GM18909 (cell line): ENCODE results near the gene LOXL4.
"Not testable (repeated sequence)": the region's sequence is repeated elsewhere in the genome, so short reads cannot be mapped to it uniquely, and the experiment has no call there.

Experiments used
- ATAC-seq: cut with Tn5 transposase; IDR thresholded peaks from one replicate; pipeline ENCODE4 v1.9.1; 2021; ENCODE audit warnings: mild to moderate bottlenecking; ENCODE audit not compliant: unreplicated experiment, poor library complexity

Gene LOXL4

DNA sequence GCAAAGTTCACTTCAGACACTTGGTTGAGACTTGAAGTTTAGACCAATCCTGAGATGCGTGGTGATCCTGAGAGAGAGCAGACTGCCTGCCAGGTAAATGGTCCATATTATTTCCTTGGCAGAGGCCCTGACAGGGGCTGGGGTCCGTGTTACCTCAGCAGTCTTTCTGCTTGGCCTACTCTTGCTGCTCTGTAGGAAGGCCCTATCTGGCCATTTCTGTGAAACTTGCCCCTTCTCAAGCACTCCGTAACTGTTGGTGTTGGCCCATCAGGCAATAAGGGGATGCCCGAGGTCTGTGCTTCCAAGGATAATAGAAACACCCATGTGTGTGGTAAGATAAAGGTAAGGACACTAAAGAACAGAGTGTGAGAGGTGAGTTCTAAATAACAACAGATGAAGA is 20.0 kb downstream of the LOXL4 start:
- ATAC-seq = no peak

DNA sequence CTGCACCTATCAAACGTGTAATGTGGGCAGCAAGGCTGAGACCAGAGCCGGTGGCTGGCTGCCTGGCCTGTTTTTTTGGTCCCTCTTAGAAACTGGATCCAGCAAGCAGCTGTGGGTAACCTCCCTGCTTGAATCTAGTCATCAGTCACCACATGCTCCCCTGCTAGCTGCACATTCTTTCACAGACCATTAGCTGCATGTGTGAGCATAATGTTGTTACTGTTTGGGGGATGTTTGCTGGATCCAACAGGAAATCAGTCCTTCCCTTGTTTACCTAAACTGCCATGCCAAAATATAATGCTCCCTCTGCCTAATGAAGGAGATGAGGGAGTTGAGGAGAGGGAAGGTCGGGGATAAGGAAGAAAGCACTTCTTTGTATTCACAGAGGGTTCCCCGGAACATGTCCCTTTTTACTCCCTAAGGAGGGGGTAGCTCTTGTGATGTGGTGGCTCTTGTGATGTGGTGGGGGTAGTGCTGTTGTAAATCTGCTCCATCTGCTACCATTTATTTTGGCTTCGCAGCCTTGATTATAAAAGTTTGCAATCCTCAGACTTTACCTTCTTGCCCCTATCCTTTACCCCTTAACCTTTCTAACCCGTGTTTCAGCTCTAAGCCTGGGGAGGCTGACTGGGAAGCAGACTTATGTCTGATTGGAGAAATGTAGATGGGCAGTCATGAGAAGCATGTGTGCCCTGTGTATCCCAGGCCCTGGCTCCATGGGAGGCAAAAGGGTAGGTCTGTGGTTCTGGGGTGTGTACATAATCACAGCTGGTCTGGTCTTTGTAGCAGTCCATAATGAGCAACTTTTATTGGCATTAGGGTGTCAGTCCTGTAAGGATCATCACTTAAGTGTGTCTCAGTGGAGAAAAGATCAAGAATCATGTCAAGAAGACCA is 20.8 kb downstream of the LOXL4 start:
- ATAC-seq = no peak

DNA sequence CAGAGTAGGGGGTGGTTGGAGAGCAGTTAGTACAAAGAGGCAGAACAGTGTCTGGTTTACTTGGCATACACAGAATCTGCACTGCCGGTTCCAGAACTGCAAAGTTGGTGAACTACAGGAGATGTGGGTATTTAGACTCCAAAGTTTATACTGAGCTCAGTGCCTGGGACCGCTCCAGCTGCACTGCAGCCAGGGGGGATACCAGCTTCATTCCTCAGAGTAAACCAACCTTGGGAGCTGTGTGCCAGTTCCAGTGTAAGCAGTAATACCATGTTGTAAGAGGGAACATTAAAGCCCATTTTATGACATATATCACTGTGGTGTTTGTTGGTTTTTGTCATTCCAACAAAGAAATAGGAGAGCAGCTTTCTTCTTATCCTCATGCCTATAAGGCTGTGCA is 23.4 kb downstream of the LOXL4 start:
- ATAC-seq = no peak

DNA sequence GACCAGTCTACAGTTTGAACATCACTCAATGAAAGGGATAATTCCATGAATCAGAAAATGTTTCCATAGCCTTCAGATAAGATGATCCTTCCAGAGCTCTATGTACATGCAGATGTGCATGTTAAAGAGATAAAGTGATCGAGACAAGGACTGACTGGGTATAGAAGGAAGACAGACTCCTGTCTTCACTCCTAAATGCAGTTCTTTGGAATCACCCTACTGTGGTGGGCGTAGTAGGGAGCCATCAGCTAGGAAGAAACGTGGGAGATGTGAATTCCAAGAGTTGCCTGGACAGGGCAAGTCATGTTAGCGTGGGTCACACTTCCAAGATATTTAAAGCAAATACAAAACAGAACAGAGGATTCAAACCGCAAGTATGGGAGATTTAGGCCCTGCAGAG is 23.9 kb downstream of the LOXL4 start:
- no peak for ATAC-seq

DNA sequence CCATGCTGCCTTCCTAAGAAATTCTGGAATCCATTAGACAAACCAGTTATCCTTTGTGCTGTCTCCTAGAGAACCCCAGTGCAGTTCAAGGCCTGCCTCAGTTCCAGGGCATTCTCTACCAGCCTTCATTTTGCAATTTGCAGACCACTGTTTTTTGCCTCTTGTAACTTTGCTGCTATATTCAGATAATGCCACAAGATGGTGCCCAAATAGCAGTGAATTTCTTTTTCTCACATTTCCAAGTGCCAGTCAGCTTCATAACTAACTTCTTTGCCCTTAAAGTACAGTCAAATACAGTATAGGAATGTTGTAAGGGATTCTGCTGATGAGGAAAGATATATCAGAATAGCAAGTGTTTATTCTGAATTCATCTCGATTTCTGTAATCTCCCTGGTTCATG is 25.2 kb downstream of the LOXL4 start:
- ATAC-seq = no peak

DNA sequence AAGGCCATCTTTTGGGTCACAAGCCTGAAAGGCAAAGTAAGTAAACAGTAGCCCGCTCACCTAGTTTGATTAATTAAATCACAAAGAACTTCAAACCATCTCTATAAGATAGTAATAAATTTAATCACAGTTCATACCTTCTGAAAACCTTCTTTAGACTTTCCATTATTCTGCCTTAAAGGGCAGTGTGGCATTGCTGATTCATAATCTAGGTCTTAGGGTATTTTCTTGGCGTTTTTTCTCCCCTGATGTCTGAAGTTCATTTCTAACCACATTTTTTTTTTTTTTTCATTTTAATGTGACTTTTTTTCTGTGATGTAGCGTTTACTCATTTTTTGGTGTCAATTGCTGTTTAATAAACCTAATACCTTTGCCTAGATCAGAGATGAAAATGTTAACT is 27.5 kb downstream of the LOXL4 start:
- ATAC-seq = no peak

DNA sequence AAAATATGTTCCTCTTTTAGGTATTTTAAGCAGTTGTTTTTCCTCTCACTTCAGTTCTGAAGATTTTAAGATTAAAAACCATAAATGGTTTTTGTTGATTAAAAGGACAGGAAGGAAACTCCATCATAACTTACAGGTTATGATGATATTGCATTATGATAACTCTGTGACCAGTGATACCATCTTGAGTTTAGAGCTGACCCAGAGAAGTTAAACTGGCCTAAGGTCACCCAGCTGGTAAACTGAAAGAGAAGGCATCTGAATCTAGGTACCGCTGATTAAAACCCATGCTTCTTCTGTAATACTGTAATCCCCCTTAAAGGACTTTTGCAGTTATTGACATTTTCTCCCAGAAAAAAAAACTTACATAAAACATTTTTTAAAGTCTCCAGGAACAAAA is 29.6 kb downstream of the LOXL4 start:
- ATAC-seq = no peak

DNA sequence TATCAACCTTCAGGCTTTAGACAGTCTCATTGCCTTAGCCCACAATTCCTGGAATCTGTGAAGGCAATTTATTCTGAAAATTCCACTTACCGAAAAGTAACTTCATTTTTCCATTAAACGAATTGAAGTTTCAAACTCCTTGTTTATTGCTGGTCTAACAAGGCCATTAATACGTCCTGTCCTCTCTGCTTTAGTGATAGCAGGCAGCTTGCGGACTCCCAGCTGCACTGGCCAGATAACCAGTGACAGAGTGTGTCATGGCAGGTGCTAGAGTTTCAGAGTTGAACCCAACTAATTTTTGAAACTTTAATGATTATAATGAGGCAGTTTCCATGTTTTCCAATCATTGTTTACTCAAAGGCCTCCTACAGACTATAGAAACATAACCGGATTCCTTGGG is 31.1 kb downstream of the LOXL4 start:
- ATAC-seq = no peak

DNA sequence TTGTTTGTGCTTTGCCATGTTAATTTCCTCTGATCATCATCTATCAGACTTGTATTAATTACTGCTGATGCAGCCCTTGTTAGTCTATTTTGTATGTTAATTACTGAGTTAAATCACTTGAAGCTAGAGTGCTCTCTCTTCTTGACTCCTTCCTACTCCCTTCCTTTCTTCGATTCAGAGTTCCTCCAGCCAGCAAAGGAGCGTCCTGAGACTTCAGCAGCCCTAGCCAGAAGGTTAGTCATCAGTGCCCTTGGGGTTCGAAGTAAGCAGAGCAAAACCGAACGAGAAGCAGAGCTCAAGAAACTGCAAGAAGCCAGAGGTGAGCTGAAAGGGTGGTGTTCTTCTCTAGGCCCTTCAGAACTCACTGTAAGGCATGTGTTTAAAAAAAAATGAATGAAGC is 32.1 kb downstream of the LOXL4 start:
- ATAC-seq = no peak

DNA sequence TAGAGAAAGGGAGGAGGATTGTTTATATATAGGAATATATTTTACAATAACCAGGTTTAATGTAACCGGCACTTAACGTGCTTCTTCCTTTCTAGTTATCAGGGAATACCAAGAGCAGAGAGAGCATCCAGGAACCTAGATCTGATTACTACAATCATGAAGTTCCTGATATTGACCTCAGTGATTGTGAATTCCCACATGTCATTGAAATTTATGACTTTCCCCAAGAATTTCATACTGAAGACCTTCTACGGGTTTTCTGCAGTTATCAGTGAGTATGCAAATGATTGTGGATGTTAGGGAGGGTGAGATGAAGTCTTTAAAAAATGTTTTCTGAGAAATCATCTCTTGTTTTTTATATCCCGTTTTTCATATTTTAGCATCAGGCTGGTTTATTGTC is 36.6 kb downstream of the LOXL4 start:
- no peak for ATAC-seq

DNA sequence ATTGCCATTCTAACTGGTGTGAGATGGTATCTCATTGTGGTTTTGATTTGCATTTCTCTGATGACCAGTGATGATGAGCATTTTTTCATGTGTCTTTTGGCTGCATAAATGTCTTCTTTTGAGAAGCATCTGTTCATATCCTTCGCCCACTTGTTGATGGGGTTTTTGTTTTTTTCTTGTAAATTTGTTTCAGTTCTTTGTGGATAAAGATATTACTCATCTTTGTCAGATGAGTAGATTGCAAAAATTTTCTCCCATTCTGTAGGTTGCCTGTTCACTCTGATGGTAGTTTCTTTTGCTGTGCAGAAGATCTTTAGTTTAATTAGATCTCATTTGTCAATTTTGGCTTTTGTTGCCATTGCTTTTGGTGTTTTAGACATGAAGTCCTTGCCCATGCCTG is 39.7 kb downstream of the LOXL4 start:
- ATAC-seq = not testable (repeated sequence)

DNA sequence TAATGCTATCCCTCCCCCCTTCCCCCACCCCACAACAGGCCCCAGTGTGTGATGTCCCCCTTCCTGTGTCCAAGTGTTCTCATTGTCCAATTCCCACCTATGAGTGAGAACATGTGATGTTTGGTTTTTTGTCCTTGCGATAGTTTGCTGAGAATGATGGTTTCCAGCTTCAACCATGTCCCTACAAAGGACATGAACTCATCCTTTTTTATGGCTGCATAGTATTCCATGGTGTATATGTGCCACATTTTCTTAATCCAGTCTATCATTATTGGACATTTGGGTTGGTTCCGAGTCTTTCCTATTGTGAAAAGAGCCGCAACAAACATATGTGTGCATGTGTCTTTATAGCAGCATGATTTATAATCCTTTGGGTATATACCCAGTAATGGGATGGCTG is 40.3 kb downstream of the LOXL4 start:
- ATAC-seq = not testable (repeated sequence)

DNA sequence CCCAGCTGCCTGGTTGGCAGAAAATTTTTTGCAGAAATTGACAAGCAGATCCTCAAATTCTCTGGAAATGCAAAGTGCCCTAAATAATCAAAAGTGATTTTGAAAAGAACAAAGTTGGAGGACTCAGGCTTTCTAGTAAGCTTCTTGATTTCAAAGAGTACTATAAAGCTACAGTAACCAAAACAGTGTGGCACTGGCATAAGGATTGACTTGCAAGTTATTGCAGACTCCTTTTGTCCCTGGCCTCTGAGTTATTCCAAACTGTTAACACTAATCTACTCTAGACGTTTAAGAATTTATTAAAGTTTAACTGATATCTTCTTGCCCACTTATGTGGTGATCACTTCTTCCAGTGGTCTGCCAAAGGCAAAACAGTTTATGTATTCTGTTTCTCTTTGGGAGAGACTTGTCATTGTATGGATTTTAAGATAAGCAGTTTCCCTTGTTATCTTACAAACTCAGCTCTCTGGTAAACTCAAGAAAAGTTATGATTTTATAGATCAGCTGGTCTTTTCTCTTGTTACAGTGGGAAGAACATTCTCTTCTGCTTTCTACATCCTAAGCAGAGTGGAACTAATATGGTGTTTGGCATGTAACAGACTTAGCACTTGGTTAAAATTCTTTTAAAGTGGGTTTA is 41.4 kb downstream of the LOXL4 start:
- no peak for ATAC-seq

DNA sequence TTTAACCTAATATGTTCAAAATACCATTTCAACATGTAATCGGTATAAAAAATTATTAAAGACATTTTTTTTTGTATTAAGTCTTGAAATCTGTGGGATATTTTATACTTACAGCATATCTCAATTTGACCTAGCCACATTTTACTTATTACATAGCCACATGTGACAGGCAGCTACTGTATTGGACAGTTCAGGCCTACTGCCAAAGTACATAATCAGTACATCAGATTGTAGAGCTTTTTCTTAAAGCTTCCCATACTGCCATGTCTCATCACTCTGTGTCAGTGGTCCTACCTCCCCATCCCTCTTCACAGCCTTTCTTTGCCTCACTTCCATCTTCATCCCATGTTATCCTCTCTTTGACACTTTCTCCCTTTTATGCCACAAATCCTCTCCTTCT is 43.0 kb downstream of the LOXL4 start:
- no peak for ATAC-seq

DNA sequence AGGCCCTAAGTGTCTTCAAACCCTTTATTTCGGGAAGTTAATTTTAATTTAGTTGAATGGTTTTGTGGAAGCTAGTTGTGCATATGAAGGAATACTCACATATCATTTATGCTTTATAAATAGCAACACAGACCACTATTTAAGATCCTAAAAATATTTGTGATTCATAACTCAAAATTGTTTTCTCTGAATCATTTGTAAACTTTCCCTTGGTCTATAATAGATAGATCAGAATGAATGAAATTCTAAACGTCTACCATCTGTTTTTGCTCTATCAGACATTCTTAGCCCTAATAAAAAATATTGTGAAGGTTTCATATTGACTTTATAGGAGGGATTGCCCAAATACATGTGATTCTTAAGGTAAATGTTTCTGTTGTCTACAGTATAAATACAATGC is 43.5 kb downstream of the LOXL4 start:
- ATAC-seq = no peak

DNA sequence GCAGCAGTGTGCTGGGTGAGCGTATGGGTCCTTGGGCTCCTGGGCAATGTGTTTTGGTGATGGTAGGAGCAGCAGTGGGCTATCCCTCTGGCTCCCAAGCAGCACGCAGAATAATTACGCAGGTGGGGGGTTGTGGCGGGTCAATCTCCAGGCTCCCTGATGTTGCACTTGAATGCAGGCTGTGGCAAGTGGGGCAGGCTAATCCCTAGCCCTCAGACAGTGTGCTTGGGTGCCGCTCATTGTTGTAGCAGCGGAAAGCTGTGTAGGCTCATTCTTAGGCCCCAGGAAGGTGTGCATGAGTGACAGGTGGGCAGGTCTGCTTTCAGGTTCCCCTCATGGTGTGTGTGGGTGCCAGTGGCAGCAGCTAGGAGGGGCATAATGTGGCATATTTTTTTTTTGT is 44.1 kb downstream of the LOXL4 start:
- ATAC-seq = no peak

DNA sequence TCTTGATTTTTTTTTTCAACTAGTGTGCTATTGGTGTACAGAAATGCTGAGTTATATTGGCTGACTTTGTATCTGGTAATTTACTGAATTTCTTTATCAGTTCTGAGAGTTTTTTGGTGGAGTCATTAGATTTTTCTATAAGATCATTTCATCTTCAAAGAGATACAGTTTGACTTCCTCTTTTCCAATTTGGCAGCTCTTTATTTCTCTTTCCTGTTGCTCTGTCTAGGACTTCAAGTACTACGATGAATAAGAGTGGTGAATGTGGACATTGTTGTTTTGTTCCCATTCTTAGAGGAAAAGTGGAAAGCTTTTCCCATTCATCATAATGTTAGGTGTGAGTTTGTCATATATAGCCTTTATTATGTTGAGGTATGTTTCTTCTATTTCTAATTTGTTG is 50.2 kb downstream of the LOXL4 start:
- no peak for ATAC-seq

DNA sequence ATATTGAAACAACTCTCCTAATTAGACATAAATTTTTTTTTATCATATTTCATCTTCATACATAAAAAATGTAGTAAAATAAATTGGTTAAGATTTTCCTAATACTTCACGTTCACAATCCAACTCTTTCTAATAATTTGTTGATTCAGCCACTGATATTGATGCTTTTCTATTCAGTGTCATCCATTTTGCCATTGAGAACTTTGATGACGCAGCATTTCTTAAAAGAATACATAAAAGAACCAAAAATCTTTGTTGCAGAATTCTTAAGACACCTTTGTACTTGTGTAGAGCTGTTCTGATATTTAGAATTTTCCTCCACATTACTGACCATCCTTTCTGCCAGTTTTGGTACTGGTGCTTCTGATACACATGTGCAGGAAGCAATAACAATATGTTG is 52.6 kb downstream of the LOXL4 start:
- no peak for ATAC-seq

DNA sequence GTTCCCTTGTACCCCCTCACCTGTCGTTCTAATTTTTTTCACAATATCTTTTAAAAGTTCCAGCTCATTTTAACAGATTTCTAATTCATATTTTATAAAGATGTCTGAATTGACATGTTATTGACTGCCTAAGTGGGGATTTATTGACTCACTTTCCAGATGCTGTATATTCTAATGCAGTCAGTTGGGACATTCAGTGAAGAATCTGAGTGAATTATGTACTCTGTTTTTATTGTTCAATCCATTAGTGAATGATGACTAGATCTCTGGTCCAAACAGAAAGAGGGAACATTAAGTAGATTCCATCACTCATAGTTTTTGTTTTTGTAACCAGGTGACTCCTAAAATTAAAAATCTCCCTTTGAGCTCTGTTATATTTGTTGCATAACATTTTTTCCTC is 54.3 kb downstream of the LOXL4 start:
- ATAC-seq = no peak

DNA sequence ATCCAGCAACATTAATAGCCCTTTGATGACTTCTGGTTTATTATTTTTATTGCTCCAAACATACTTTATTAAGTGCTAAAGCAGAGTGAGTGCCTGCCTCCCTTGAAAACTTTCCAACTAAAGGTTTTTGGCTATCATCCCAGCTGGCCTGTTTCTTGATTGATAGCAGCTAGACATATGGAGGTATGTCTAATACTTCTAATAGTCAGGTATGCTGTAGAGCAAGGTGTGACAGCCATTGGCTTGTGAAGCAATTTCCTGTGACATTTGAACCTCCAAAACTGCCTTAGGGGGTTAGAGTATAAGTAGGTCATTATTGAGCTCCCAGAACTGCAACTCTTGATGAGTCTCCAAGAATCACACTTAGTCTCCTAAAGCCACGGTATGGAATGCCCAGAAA is 55.8 kb downstream of the LOXL4 start:
- ATAC-seq = no peak

DNA sequence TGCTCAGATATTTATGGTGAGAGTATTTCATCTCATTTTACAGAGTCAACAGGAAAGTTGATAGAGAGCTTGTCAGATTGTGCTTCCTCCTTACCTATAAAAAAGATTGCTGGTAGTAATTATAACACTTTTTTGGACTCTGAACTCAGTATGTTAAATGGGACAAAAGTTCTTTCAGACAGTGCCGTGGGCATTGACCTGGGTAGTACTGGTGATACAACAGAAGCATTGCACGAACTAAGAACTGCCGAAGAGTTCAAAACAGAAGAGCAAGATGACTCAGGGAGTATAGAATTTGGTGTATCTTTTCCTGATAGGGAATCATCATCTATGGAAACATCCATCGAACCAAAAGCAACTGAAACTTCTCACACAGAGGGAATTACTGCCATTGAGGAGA is 58.6 kb downstream of the LOXL4 start:
- ATAC-seq = no peak

DNA sequence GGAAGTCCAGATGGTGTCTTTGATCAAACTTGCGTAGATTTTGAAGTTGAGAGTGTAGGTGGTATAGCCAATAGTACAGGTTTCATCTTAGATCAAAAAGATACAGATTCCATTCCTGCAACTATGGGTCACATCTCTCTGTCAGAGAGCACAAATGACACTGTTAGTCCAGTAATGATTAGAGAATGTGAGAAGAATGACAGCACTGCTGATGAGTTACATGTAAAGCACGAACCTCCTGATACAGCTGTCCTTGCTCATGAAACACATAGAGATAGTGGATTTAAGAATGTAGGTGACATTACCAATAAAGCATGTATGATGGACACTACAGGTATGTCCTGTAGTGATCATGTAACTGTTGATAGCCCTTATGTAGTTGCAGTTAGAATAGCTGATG is 59.1 kb downstream of the LOXL4 start:
- ATAC-seq = no peak
